ENCODE results near the gene SNRPB2. TPM values are rescaled to one million over a fixed set of nuclear protein-coding genes. Genes with fewer than 3 reads are reported as not detected.

The SNRPB2 gene
- total RNA-seq: 21.0 and 39.8 TPM in 2 replicates

DNA sequence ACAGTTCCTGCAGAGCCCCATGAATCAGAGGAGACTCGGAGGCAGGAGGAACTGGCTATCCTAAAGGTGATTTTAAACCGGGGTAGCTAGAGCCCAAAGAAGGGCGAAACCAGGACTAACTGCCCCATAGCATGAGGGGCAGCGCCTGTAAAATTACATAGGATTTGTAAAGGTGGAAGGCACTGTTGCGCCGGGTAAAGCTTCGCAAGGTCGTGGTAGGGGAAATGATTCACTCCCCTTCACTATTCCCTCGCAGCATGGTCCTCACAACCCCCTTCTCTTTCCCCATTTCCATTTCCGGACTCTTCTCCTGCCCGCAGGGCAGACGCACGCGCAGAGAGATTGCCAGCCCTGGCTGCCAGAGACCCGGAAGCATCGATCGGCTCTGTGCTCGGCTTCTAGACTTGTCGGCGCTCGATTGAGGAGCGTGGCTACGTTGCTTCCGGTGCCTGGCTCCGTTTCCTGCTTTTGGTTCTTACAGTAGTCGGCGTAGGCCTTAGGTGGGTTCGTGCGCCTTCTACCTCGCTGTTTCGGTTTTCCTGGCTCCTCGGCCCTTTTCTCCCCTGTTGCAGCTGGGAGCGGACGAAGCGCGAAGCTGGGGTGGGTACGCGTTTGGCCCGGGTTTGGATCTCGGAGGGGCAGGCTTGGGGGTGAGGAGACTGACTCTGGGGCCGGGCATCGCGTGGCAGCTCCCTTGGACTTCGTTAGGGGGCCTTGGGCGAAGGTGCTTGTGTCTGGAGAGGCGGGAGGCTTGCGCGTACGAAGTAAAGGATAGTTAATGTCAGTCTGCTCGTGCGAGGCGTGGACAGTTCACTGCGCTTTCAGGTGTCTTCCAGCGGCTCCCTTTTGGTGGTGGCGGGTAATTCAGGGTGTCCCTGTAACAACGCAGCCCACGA is at the start of gene SNRPB2:
Gene SNRPB2 (plus strand): TSS at position 462 of the 896 bp plus-strand sequence. CDS start 1,677 bp downstream, outside the sequence.

DNA sequence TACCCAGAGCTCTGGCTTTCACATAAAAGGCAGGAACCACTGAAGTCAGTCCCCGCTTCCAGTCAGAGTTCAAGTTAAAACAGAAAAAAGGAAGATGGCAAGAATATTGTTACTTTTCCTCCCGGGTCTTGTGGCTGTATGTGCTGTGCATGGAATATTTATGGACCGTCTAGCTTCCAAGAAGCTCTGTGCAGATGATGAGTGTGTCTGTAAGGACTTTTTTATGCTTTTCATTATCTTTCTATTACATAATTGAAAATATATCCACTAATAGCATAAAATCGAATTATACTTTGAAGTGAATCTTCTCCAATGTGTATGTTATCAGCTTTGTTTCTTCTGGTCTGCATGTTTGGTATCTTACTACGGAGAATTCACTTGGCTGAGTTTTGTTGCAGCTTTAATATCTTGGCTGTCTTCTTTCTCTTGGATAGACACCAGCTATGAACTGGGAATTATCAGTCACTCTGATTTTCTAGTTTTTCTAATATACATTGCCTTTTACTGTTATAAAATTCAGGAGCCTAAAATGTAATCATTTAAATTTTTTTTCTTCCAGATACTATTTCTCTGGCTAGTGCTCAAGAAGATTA is 18.6 kb downstream of the SNRPB2 start, which contains the start of gene OTOR:
Gene OTOR (plus strand): TSS at position 51 of the 593 bp plus-strand sequence. CDS start 44 bp downstream, at position 95.

Other genes starting within 250 kb of the SNRPB2 start
- gene KIF16B, start 156.6 kb upstream of the SNRPB2 start, total RNA-seq: 3.1 and 5.1 TPM in 2 replicates
- gene OTOR, start 18.3 kb downstream of the SNRPB2 start, total RNA-seq: not detected in 2 replicates